ENCODE results near the gene TRMT1L.

Gene TRMT1L

GRCh38 chr1:185111873-185112272 is 44.9 kb downstream of the TRMT1L start:
- no peak for DNase-seq

GRCh38 chr1:185110145-185110544 is 46.6 kb downstream of the TRMT1L start:
- no peak for DNase-seq

- DNase-seq: no peak
Measured at GRCh38 chr1:185108321-185108720, 48.4 kb downstream of the TRMT1L start.

DNA sequence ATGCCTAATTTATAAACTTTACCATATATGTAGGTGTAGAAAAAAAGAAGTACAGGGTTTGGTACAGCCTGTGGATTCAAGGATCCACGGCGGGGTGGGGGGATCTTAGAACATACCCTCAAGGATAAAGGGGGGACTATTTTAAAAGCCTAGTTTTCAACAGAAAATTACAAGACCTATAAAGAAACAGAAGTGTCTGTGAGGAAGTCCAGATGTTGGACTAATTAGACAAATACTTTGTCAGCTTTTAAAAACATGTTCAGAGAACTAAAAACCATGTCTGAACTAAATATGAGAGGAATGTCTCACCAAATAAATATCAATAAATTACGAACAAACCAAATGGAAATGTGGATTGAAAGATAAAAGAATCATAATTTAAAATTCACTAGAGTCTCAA is 51.6 kb downstream of the TRMT1L start:
- no peak for DNase-seq

GRCh38 chr1:185104083-185104482 is 52.7 kb downstream of the TRMT1L start:
- DNase-seq: no peak

DNA sequence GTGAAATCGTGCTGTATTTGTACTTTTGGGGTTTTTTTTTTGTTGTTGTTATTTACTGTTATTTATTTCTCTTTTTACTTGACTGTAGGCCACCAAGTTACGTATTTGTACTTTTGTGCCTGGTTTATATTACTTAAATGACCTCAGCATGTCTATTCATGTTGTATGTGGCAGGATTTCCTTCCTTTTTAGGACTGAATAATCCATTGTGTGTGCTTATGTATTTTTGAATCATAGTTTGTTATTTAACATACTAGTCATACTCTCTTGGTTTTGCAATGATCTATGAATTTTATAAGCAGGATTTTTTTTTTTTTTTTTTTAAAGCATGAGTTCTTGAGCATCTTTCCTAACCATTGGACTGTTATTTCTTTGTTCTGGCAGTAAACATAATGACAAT is 60.2 kb downstream of the TRMT1L start:
- no peak for DNase-seq

GRCh38 chr1:185094761-185095160 is 62.0 kb downstream of the TRMT1L start:
- DNase-seq: no peak

DNA sequence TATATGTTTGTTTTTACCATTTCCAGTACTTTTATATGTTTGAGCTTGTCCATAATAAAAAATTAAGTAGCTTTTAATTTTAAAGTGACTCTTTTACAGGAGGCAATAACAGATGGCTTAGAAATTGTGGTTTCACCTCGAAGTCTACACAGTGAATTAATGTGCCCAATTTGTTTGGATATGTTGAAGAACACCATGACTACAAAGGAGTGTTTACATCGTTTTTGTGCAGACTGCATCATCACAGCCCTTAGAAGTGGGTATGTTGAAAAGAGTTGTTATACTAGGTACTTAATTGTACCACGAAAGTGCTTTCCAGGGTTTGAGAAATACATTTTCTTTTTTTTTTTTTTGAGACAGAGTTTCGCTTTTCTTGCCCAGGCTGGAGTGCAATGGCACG is 65.3 kb downstream of the TRMT1L start:
- DNase-seq: no peak

DNA sequence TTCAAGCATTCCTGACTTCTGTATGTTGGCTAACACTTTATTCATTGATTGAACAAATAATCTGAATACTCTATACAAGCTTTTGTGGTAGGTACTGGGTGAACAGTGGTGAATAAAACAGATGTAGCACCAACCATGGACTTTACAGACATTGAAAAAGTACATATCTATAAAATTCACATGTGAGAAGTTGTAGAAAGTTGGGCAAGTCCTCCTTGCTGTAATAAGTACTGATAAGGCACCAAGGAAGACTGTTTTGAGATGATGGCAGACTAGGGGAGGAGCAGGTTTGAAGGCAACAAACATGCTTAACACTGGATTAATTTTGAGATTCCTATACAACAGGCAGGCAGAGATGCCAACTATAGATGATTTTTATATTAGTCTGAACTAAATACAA is 69.0 kb downstream of the TRMT1L start:
- DNase-seq: no peak

GRCh38 chr1:185087101-185087500 is 69.7 kb downstream of the TRMT1L start:
- no peak for DNase-seq

DNA sequence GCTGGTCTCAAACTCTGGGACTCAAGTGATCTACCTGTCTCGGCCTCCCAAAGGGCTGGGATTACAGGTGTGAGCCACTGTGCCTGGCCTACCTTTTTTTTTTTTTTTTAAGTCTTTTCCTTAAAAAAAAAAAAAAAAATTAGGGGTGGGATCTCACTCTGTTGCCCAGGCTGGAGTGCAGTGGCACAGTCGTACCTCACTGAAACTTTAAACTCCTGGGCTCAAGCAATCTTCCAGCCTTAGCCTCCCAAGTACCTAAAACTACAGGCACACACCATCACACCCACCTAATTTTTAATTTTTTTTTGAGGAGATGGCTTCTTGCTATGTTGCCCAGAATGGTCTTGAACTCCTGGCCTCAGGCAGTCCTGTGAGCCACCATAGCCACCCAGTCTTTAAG is 72.9 kb downstream of the TRMT1L start:
- DNase-seq: no peak

GRCh38 chr1:185080422-185080821 is 76.3 kb downstream of the TRMT1L start:
- no peak for DNase-seq

GRCh38 chr1:185077374-185077773 is 79.4 kb downstream of the TRMT1L start:
- DNase-seq: no peak

GRCh38 chr1:185075476-185075875 is 81.3 kb downstream of the TRMT1L start:
- DNase-seq: no peak

GRCh38 chr1:185074307-185074706 is 82.4 kb downstream of the TRMT1L start:
- no peak for DNase-seq

DNA sequence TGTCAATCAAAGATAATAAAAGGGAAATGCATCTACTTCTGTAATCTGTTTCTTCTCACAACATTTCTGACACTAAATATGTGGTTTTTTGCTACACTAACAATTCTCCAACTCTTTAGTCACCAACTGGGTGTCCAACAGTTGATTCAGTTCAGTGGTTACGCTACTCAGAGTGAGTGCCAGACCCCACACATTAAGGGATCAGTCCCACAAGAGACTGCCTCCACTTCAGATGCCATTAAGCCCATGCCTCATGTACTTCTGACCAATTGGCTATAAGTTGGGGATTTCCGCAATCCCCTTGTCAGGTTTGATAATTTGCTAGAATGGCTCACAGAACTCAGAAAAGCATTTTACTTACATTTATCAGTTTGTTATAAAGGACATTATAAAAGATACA is 83.0 kb downstream of the TRMT1L start:
- DNase-seq: no peak

GRCh38 chr1:185070051-185070450 is 86.7 kb downstream of the TRMT1L start:
- no peak for DNase-seq

DNA sequence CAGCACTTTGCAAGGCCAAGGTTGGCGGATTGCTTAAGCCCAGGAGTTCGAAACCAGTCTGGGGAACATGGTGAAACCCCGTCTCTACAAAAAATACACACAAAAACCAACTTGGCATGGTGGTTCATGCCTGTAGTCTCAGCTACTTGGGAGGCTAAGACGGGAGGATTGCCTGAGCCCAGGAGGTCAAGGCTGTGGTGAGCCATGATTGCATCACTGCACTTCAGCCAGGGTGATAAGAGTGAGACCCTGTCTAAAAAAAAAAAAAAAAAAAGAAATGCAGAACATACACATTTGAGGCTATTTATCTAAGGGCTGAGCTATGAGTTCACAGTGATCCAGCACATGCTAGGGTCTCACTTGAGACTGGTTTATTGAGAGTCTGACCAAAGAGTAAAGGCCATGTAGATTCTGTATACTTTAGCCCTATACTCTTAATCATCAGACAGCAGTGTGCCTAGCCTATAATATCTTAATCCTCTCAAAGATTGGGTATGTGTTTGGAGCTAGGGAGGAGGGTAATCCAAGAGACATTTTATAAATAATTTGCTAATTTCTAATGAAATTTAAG is 87.5 kb downstream of the TRMT1L start:
- no peak for DNase-seq

DNA sequence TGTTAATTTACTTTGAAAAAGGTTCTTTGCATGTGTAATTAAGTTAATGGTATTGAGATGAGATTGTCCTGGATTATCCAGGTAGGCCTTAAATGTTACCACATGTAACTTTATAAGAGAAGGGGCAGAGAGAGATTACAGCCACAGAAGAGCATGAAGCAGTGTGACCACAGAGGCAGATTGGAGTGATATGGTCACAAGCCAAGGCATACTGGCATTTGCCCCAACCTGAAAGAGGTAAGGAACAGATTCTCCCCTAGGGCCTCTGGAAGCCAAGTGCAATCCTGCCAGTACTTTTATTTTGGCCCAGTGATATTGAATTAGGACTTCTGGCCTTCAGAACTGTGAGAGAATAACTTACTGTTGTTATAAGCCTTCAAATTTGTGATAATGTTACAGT is 88.4 kb downstream of the TRMT1L start:
- DNase-seq: no peak
